ENCODE measurements around the gene CELF5.
"Not testable (repeated sequence)": the region's sequence is repeated elsewhere in the genome, so short reads cannot be mapped to it uniquely, and the experiment has no call there.

Gene CELF5

DNA sequence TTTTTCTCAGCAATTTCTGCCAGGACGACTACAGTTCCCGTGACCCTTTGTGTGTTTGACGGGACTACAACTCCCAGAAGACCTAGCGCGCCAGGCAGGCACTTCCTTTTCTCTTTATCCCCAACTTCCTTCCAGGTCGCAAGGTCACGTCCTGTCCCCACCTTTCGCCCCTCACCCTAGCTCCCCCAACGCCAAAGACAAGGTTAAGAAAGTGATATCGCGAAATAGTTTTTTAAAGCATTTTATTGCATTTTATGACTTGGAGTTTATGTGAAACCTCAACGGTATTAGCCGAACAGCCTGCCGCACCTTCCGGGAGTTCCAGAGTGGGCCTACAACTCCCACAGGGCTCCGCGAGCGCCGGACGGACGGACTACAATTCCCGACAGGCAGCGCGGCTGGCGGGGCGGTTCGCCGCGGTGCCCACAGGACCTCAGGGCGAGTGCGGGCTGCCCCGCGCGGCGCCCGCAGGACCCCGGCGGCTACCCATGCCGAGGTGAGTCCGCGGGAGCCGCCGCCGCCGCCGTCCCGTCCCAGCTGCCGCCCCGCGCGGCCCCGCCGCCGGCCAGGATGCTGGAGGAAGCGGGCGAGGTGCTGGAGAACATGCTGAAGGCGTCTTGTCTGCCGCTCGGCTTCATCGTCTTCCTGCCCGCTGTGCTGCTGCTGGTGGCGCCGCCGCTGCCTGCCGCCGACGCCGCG lies 38.9 kb upstream of the CELF5 start, which contains the start of gene NCLN:
Gene NCLN, plus strand, starts transcription at position 470 of the 699 bp plus-strand sequence. Its CDS starts 101 bp downstream, at position 571.
- no peaks in the 10 kb centered on the region for H3K27me3 ChIP-seq (replicated peaks; ENCODE audit: control insufficient read depth, insufficient read depth, low read length)
- H3K36me3 ChIP-seq (ENCODE audit: control insufficient read depth, insufficient read depth, low read length, severe bottlenecking), result peaks cover 5% of the 10 kb centered on the region
- H3K4me3 ChIP-seq (ENCODE audit: low read length), result peak within 1 kb of the TSS; percentile 94
- DNase-seq (ENCODE audit: low read depth), result peak; percentile 97
- no peaks in the 10 kb centered on the region for H3K9me3 ChIP-seq (ENCODE audit: control insufficient read depth, low read length)
- peaks cover 16% of the 10 kb centered on the region for H3K4me1 ChIP-seq (ENCODE audit: control insufficient read depth, insufficient read depth, low read length)
- peak within 1 kb of the TSS; percentile 97 for H3K9ac ChIP-seq (ENCODE audit: low read length)

GRCh38 chr19:3186160-3186688 lies 38.2 kb upstream of the CELF5 start:
- Histone ChIP-seq H3K36me3 (ENCODE audit: control insufficient read depth, insufficient read depth, low read length, severe bottlenecking) (peaks cover 5% of the 10 kb centered on the region), H3K9me3 (ENCODE audit: control insufficient read depth, low read length) (no peaks in the 10 kb centered on the region)
- DNase-seq (ENCODE audit: low read depth), result peak; percentile 52

GRCh38 chr19:3186891-3187661 lies 37.4 kb upstream of the CELF5 start:
- H3K27me3 ChIP-seq (replicated peaks; ENCODE audit: control insufficient read depth, insufficient read depth, low read length), result no peaks in the 10 kb centered on the region
- peaks cover 5% of the 10 kb centered on the region for H3K36me3 ChIP-seq (ENCODE audit: control insufficient read depth, insufficient read depth, low read length, severe bottlenecking)
- H3K4me3 ChIP-seq (ENCODE audit: low read length), result peak overlapping the region; percentile 94
- H3K4me1 ChIP-seq (ENCODE audit: control insufficient read depth, insufficient read depth, low read length), result peaks cover 16% of the 10 kb centered on the region
- no peaks in the 10 kb centered on the region for H3K9me3 ChIP-seq (ENCODE audit: control insufficient read depth, low read length)
- peak overlapping the region; percentile 97 for H3K9ac ChIP-seq (ENCODE audit: low read length)
- peak; percentile 9 for DNase-seq (ENCODE audit: low read depth)

More at GRCh38 chr19:3186160-3186688, 38.2 kb upstream of the CELF5 start:
- H3K27me3 ChIP-seq (replicated peaks; ENCODE audit: control insufficient read depth, insufficient read depth, low read length), result no peaks in the 10 kb centered on the region
- H3K4me3 ChIP-seq (ENCODE audit: low read length), result peak overlapping the region; percentile 94
- peak overlapping the region; percentile 97 for H3K9ac ChIP-seq (ENCODE audit: low read length)
- peaks cover 16% of the 10 kb centered on the region for H3K4me1 ChIP-seq (ENCODE audit: control insufficient read depth, insufficient read depth, low read length)

GRCh38 chr19:3187662-3188511 lies 36.6 kb upstream of the CELF5 start:
- no peak for DNase-seq (ENCODE audit: low read depth)
- Histone ChIP-seq H3K4me3 (ENCODE audit: low read length) (peak overlapping the region; percentile 94), H3K9ac (ENCODE audit: low read length) (peak overlapping the region; percentile 97), H3K9me3 (ENCODE audit: control insufficient read depth, low read length) (no peaks in the 10 kb centered on the region), H3K27me3 (replicated peaks; ENCODE audit: control insufficient read depth, insufficient read depth, low read length) (no peaks in the 10 kb centered on the region), H3K36me3 (ENCODE audit: control insufficient read depth, insufficient read depth, low read length, severe bottlenecking) (peaks cover 5% of the 10 kb centered on the region), H3K4me1 (ENCODE audit: control insufficient read depth, insufficient read depth, low read length) (peaks cover 16% of the 10 kb centered on the region)

DNA sequence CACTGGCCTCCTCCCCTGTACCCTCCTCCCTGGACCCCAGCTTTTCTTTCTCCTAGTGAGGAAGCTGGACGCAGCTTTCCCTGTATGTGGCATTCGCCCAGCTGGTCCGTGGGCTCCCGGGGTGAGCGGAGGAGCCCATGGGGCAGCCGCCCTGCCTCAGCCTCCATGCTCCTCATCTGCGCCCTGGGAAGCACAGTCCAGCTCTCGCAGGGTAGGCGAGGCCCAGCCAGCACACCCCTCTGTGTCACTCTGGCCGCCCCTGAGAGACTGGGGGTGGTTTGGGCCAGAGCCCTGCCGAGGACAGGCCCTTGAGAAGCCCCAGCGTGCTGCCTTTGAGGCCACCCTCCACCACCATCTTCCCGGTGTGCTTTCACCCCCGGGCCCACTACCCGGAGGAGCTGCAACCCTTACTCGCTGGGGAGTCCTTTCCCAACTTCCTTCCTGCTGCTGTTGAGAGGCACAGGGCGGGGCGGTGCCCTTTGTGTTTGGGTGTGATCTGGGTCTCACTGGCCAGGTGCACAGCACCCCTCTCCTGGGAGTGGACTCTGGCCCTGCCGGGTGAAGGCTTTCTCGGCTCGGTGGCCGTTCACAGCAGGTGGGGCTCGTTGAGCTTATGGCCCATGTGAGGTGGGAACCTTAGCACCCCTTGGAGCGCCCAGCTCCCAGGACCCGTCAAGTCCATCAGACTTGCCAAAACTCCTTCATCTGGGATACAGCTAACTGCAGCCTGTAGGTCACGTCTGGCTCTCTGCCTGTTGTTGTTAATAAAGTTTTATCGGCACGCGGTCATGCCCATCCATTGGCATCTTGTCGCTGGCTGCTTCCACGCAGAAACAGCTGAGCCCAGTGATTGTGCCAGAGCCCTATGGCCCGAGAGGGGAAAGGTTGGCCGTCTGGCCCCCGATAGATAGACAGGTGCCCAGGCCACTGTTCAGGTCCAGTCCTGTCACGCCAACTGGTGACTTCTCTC lies 35.5 kb upstream of the CELF5 start:
- Histone ChIP-seq H3K9me3 (ENCODE audit: control insufficient read depth, low read length) (no peaks in the 10 kb centered on the region), H3K4me1 (ENCODE audit: control insufficient read depth, insufficient read depth, low read length) (peaks cover 16% of the 10 kb centered on the region), H3K4me3 (ENCODE audit: low read length) (no peak overlapping the region), H3K27me3 (replicated peaks; ENCODE audit: control insufficient read depth, insufficient read depth, low read length) (no peaks in the 10 kb centered on the region), H3K36me3 (ENCODE audit: control insufficient read depth, insufficient read depth, low read length, severe bottlenecking) (peaks cover 14% of the 10 kb centered on the region), H3K9ac (ENCODE audit: low read length) (no peak overlapping the region)
- DNase-seq (ENCODE audit: low read depth), result no peak

GRCh38 chr19:3189702-3190469 lies 34.6 kb upstream of the CELF5 start:
- Histone ChIP-seq H3K36me3 (ENCODE audit: control insufficient read depth, insufficient read depth, low read length, severe bottlenecking) (peaks cover 22% of the 10 kb centered on the region), H3K4me3 (ENCODE audit: low read length) (no peak overlapping the region), H3K4me1 (ENCODE audit: control insufficient read depth, insufficient read depth, low read length) (peaks cover 16% of the 10 kb centered on the region), H3K9me3 (ENCODE audit: control insufficient read depth, low read length) (no peaks in the 10 kb centered on the region), H3K27me3 (replicated peaks; ENCODE audit: control insufficient read depth, insufficient read depth, low read length) (no peaks in the 10 kb centered on the region), H3K9ac (ENCODE audit: low read length) (no peak overlapping the region)
- DNase-seq (ENCODE audit: low read depth), result no peak

GRCh38 chr19:3190470-3190770 lies 34.0 kb upstream of the CELF5 start:
- H3K36me3 ChIP-seq (ENCODE audit: control insufficient read depth, insufficient read depth, low read length, severe bottlenecking), result peaks cover 22% of the 10 kb centered on the region

DNA sequence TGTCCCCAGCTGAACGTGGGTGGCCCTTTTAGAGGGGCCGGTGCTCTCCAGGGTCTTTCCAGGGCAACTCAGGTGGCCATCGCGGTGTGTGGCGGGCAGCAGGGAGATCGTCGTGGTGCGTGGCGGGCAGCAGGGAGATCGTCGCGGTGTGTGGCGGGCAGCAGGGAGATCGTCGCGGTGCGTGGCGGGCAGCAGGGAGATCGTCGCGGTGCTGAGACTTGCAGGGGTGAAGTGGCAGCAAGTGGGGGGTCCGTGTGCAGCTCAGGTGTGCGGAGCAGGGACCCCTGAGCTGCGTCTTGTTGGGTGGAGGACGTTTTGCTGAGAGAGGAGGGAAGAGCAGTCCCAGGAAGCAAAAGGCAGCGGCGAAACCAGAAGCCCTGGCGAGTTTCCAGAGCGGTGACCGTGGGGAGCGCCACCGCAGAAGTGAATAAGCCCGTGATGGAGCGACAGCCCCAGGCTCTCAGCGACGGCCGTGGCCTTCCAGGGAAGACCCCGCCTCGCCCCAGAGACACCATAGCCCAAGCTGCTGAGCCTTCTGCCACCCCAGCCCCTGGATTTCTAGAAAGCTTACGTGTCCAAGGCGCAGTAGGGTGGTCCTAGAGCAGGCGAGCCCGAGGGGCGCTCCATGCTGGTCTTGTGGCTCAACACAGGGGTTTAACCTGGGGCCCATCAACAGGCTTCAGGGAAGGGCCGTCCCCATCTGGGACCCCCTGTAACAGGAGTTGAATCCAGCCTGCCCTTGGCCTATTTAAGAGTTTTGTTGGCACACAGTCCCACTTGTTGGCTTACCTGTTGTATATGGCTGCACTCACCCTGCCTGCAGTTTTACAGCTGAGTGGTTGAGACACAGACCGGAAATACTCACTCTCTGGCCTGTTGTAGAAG lies 33.3 kb upstream of the CELF5 start:
- no peak for DNase-seq (ENCODE audit: low read depth)

More at GRCh38 chr19:3190470-3190770, 34.0 kb upstream of the CELF5 start:
- Histone ChIP-seq H3K9me3 (ENCODE audit: control insufficient read depth, low read length) (no peaks in the 10 kb centered on the region), H3K9ac (ENCODE audit: low read length) (no peak overlapping the region), H3K4me1 (ENCODE audit: control insufficient read depth, insufficient read depth, low read length) (peaks cover 16% of the 10 kb centered on the region), H3K27me3 (replicated peaks; ENCODE audit: control insufficient read depth, insufficient read depth, low read length) (no peaks in the 10 kb centered on the region), H3K4me3 (ENCODE audit: low read length) (no peak overlapping the region)
- no peak for DNase-seq (ENCODE audit: low read depth)

DNA sequence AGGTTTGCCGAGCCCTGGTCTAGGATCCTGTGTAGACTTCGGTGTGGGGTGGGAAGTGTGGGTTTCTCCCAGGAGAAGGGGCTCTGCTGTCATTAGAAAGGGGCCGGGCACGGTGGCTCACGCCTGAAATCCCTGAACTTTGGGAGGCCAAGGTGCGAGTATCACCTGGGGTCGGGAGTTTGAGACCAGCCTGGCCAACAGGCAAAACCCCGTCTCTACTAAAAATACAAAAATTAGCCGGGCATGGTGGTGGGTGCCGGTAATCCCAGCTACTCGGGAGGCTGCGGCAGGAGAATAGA lies 32.7 kb upstream of the CELF5 start:
- peaks cover 13% of the 10 kb centered on the region for H3K4me1 ChIP-seq (ENCODE audit: control insufficient read depth, insufficient read depth, low read length)
- not testable (repeated sequence) for DNase-seq (ENCODE audit: low read depth); H3K9me3 ChIP-seq (ENCODE audit: control insufficient read depth, low read length); H3K9ac ChIP-seq (ENCODE audit: low read length); H3K4me3 ChIP-seq (ENCODE audit: low read length); H3K27me3 ChIP-seq (replicated peaks; ENCODE audit: control insufficient read depth, insufficient read depth, low read length)
- peaks cover 28% of the 10 kb centered on the region for H3K36me3 ChIP-seq (ENCODE audit: control insufficient read depth, insufficient read depth, low read length, severe bottlenecking)

More for the DNA sequence above, 33.3 kb upstream of the CELF5 start:
- Histone ChIP-seq H3K36me3 (ENCODE audit: control insufficient read depth, insufficient read depth, low read length, severe bottlenecking) (peaks cover 23% of the 10 kb centered on the region), H3K9ac (ENCODE audit: low read length) (no peak overlapping the region), H3K27me3 (replicated peaks; ENCODE audit: control insufficient read depth, insufficient read depth, low read length) (no peaks in the 10 kb centered on the region), H3K4me1 (ENCODE audit: control insufficient read depth, insufficient read depth, low read length) (peaks cover 16% of the 10 kb centered on the region), H3K4me3 (ENCODE audit: low read length) (no peak overlapping the region), H3K9me3 (ENCODE audit: control insufficient read depth, low read length) (no peaks in the 10 kb centered on the region)
